B cell (primary cell): ENCODE data around the gene EGF. TPM values are rescaled to one million over a fixed set of nuclear protein-coding genes. Genes with fewer than 3 reads are reported as not detected.

Experiments
- ATAC-seq: fragments of 200-7000 bp; cut with Tn5 transposase; one replicate; pipeline ENCODE4 v1.10.0; 2021; ENCODE audit warnings: low read depth, mild to moderate bottlenecking, moderate number of reproducible peaks, moderate library complexity
- CTCF ChIA-PET: fragments of 350-600 bp; sonication (Branson Sonifier 250); formaldehyde crosslinking; loops from one replicate; lab custom pipeline; 2021; ENCODE audit warnings: antibody characterized with exemption, inconsistent platforms; lab: Charles Lee
- POLR2A ChIA-PET: fragments of 350-600 bp; sonication (Branson Sonifier 250); formaldehyde crosslinking; loops from one replicate; lab custom pipeline; 2021; ENCODE audit warnings: antibody characterized with exemption; lab: Charles Lee
- DNase-seq: peaks from one replicate; pipeline ENCODE4 v3.0.0; 2013
- H2AFZ ChIP-seq: 2 replicates; pipeline ENCODE4 v1.6.1; 2012; ENCODE audit warnings: mild to moderate bottlenecking, low read depth, low read length; ENCODE audit not compliant: insufficient read depth, poor library complexity, severe bottlenecking
- H3K27ac ChIP-seq, 2 donors: 1 replicate in 1 of 2; 2 replicates in 1 of 2; pipeline ENCODE4 v1.5.1; 2012 to 2013; ENCODE audit warnings: low read length in 2 of 2, mild to moderate bottlenecking in 2 of 2, moderate library complexity in 1 of 2
- H3K27me3 ChIP-seq, 4 experiments: fragments of 200-600 bp in 1 of 4; sonication (generic) in 1 of 4; replicated peaks in 1 of 4; 1 replicate in 2 of 4; 2 replicates in 2 of 4; pipeline versions ENCODE4 v1.6.1 to v1.7.0; 2013 to 2016; ENCODE audit warnings: low read length in 3 of 4, mild to moderate bottlenecking in 2 of 4, mixed read lengths in 1 of 4, moderate library complexity in 1 of 4; ENCODE audit not compliant: insufficient read depth in 4 of 4, control insufficient read depth in 3 of 4; ENCODE audit errors: control extremely low read depth in 1 of 4
- H3K36me3 ChIP-seq, 2 experiments: replicated peaks in 1 of 2; 1 replicate in 1 of 2; 2 replicates in 1 of 2; pipeline versions ENCODE4 v1.6.1 to v1.7.1; 2013; ENCODE audit warnings: low read length in 1 of 2; ENCODE audit not compliant: insufficient read depth in 2 of 2, control insufficient read depth in 1 of 2; ENCODE audit errors: control extremely low read depth in 1 of 2, extremely low read depth in 1 of 2
- H3K4me1 ChIP-seq, 2 donors: fragments of 200-600 bp in 1 of 2; sonication (generic) in 1 of 2; 1 replicate in 1 of 2; 2 replicates in 1 of 2; pipeline versions ENCODE4 v1.5.1 to v1.6.1; 2013 to 2017; ENCODE audit warnings: low read length in 2 of 2; ENCODE audit not compliant: control insufficient read depth in 2 of 2, insufficient read depth in 2 of 2
- H3K4me2 ChIP-seq: replicated peaks from 2 replicates; pipeline ENCODE3; 2012; ENCODE audit warnings: mild to moderate bottlenecking, low read depth, low read length; ENCODE audit not compliant: poor library complexity, severe bottlenecking
- H3K4me3 ChIP-seq, 5 experiments: fragments of 200-600 bp in 1 of 5; sonication (generic) in 1 of 5; 1 replicate in 3 of 5; 2 replicates in 2 of 5; pipeline versions ENCODE4 v1.5.1 to v1.7.0; 2011 to 2016; ENCODE audit warnings: low read length in 4 of 5, mild to moderate bottlenecking in 4 of 5, low read depth in 2 of 5, control low read depth in 1 of 5, moderate library complexity in 1 of 5; ENCODE audit not compliant: insufficient read depth in 1 of 5; ENCODE audit errors: control extremely low read depth in 1 of 5, extremely low read depth in 1 of 5
- H3K79me2 ChIP-seq: fragments of 200-600 bp; sonication (generic); one replicate; pipeline ENCODE4 v1.6.0; 2016; ENCODE audit warnings: low read length; ENCODE audit not compliant: control insufficient read depth, insufficient read depth
- H3K9ac ChIP-seq: fragments of 200-600 bp; sonication (generic); 2 replicates; pipeline ENCODE4 v1.6.1; 2017; ENCODE audit warnings: mild to moderate bottlenecking, low read length, moderate library complexity
- H3K9me3 ChIP-seq, 3 donors: one replicate each; pipeline versions ENCODE4 v1.6.1 to v1.7.1; 2013; ENCODE audit warnings: low read length in 2 of 3; ENCODE audit not compliant: control insufficient read depth in 2 of 3, insufficient read depth in 1 of 3; ENCODE audit errors: control extremely low read depth in 1 of 3
- H4K20me1 ChIP-seq: 2 replicates; pipeline ENCODE4 v1.6.0; 2012; ENCODE audit warnings: mild to moderate bottlenecking, low read length; ENCODE audit not compliant: insufficient read depth, control insufficient read depth, poor library complexity, severe bottlenecking
- H3K27ac Mint-ChIP-seq: one replicate; pipeline ENCODE4 v1.8.0; 2021; ENCODE audit warnings: mixed read lengths
- H3K27me3 Mint-ChIP-seq: one replicate; pipeline ENCODE4 v1.8.0; 2021; ENCODE audit warnings: mixed read lengths
- H3K4me1 Mint-ChIP-seq: one replicate; pipeline ENCODE4 v1.8.0; 2021; ENCODE audit warnings: mixed read lengths
- H3K4me3 Mint-ChIP-seq: one replicate; pipeline ENCODE4 v1.8.0; 2021; ENCODE audit warnings: mixed read lengths
- H3K9me3 Mint-ChIP-seq: one replicate; pipeline ENCODE4 v1.8.0; 2022; ENCODE audit warnings: mixed read lengths; ENCODE audit not compliant: insufficient read depth
- CTCF ChIP-seq: fragments of 200-600 bp; IDR thresholded peaks from one replicate; pipeline ENCODE4 v1.8.0; 2022; ENCODE audit warnings: antibody characterized with exemption, mild to moderate bottlenecking
- EZH2 ChIP-seq: IDR thresholded peaks from 2 replicates; pipeline ENCODE4 v1.6.1; 2012; ENCODE audit warnings: borderline replicate concordance, low read depth, mild to moderate bottlenecking, moderate library complexity, low read length; ENCODE audit not compliant: insufficient read depth, poor library complexity, severe bottlenecking
- WGBS: methylation state at CpG from one replicate; pipeline ENCODE4 v1.1.5; 2013; ENCODE audit warnings: missing lambda C conversion rate; ENCODE audit not compliant: insufficient coverage; 5-methylcytosine and 5-hydroxymethylcytosine counted together
- intact Hi-C: fragments of 100-400 bp; cut with micrococcal nuclease; formaldehyde crosslinking; loops from one replicate; pipeline ENCODE4 v1.10.0; 2022
- polyA plus RNA-seq: library from polyadenylated mRNA; depleted of rRNA; stranded (reverse); fragments of >200 nt; gene quantifications from 2 replicates; pipeline ENCODE4 v1.2.3, GENCODE V29; 2012
- total RNA-seq, 2 donors: library from RNA; stranded (reverse); fragments of 120-200 nt in 1 of 2; gene quantifications; 1 replicate in 1 of 2; 2 replicates in 1 of 2; pipeline versions ENCODE4 v1.2.3 to v1.2.4, GENCODE V29; 2013 to 2022

Gene EGF
- total and polyA plus RNA-seq, 2 donors (not counting 1 experiment from before 2014, with no cell fraction given) = not detected

- no peaks in the 10 kb centered on the region for H3K79me2 ChIP-seq
- no peak for ATAC-seq
- H3K9me3 Mint-ChIP-seq = no peaks in the 10 kb centered on the region
- intact Hi-C loops = no loop called here
- H4K20me1 ChIP-seq = no peaks in the 10 kb centered on the region
- 96% methylated on average over 5 of the region's 7 CpGs for WGBS
- H3K4me1 Mint-ChIP-seq = no peaks in the 10 kb centered on the region
- H3K4me3 Mint-ChIP-seq = no peak overlapping the region
- CTCF ChIA-PET = no interaction called here
- H3K27me3 Mint-ChIP-seq = peaks cover 36% of the 10 kb centered on the region
- H3K27ac ChIP-seq = no peak overlapping the region
- POLR2A ChIA-PET = no interaction called here
- no peaks in the 10 kb centered on the region for H3K4me1 ChIP-seq
- no peak overlapping the region for H2AFZ ChIP-seq
- no peak for DNase-seq
- no peaks in the 10 kb centered on the region for H3K36me3 ChIP-seq
- H3K4me2 ChIP-seq = no peak overlapping the region
- H3K9me3 ChIP-seq = peaks cover 0 to 3% (median 0%) of the 10 kb centered on the region in 3 donors
- no peak overlapping the region for H3K4me3 ChIP-seq
- TF ChIP-seq EZH2 (no peak), CTCF (no peak)
- H3K27me3 ChIP-seq = peaks cover 0 to 3% (median 0%) of the 10 kb centered on the region in 4 experiments
- H3K9ac ChIP-seq = no peak overlapping the region
- no peak overlapping the region for H3K27ac Mint-ChIP-seq
These were observed 26.5 kb downstream of the EGF start for GRCh38 chr4:109939190-109939589.

GRCh38 chr4:109942292-109942926 lies 29.7 kb downstream of the EGF start:
- Histone ChIP-seq H3K9me3 (peaks cover 0 to 3% (median 0%) of the 10 kb centered on the region in 3 donors), H3K9ac (no peak overlapping the region), H3K4me1 (no peaks in the 10 kb centered on the region), H3K79me2 (no peaks in the 10 kb centered on the region), H2AFZ (no peak overlapping the region), H3K27me3 (peaks cover 0 to 3% (median 0%) of the 10 kb centered on the region in 4 experiments), H3K36me3 (no peaks in the 10 kb centered on the region), H4K20me1 (no peaks in the 10 kb centered on the region), H3K27ac (no peak overlapping the region), H3K4me3 (no peak overlapping the region), H3K4me2 (no peak overlapping the region)
- peaks cover 22% of the 10 kb centered on the region for H3K27me3 Mint-ChIP-seq
- WGBS = 100% methylated on average over 2 of the region's 4 CpGs
- DNase-seq (no peak), ATAC-seq (no peak)
- H3K4me1 Mint-ChIP-seq = no peaks in the 10 kb centered on the region
- intact Hi-C loops = no loop called here
- no peaks in the 10 kb centered on the region for H3K9me3 Mint-ChIP-seq
- ChIA-PET CTCF (no interaction called here), POLR2A (no interaction called here)
- H3K27ac Mint-ChIP-seq = no peak overlapping the region
- TF ChIP-seq CTCF (no peak), EZH2 (no peak)
- no peak overlapping the region for H3K4me3 Mint-ChIP-seq
